ENCODE measurements around the gene SBNO2. TPM values are rescaled to one million over a fixed set of nuclear protein-coding genes. Genes with fewer than 3 reads are reported as not detected.

SBNO2 gene
- total RNA-seq, 1 donor from 2014 or later, result 30.4 TPM

DNA sequence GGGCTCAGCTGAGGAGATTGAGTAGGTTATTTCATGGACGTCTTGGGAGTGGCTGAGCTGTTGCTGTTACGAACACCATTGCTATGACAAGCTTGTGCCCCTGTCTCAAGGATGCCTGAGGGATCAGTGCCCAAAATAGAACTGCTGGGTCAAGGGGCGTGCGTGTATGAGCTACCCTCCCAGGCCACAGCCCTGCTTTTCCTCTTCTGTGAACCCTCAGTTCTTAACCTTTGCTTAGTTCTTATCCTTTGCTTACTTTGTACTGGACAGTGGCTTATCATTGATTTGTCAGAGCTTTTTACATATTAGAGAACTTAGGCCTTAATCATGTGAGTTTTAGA is 98.1 kb downstream of the SBNO2 start:
- no peak for DNase-seq (ENCODE audit: low read depth, low spot score)

DNA sequence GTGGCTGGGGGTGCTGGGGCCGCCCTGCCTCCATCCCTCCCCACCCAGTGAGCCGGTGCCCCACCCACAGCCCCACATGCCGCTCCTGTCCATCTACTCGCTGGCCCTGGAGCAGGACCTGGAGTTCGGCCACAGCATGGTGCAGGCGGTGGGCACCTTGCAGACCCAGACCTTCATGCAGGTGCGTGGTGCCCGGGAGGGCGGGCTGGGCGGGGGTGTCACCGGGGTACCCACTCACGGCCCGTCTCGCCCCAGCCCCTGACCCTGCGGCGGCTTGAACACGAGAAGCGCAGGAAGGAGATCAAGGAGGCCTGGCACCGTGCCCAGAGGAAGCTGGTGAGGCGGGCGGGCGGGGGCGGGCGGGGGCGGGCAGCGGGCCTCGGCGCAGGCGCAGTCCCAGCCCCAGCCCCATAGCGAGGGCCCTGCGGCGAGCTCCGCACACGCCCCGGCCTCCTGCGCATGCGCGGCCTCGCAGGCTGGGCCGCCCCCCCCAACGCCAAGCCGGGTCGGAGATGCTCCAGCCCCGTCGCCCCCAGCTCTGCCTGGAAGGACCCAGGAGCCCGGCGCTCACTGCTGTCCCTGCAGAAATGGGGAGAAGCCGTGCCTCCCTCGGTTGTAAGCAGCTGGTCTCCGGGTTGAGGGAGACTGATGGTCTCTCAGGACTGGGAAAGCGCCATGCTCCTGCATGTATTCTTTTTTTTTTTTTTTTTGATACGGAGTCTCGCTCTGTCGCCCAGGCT is 99.4 kb downstream of the SBNO2 start:
- no peak for DNase-seq (ENCODE audit: low read depth, low spot score)

DNA sequence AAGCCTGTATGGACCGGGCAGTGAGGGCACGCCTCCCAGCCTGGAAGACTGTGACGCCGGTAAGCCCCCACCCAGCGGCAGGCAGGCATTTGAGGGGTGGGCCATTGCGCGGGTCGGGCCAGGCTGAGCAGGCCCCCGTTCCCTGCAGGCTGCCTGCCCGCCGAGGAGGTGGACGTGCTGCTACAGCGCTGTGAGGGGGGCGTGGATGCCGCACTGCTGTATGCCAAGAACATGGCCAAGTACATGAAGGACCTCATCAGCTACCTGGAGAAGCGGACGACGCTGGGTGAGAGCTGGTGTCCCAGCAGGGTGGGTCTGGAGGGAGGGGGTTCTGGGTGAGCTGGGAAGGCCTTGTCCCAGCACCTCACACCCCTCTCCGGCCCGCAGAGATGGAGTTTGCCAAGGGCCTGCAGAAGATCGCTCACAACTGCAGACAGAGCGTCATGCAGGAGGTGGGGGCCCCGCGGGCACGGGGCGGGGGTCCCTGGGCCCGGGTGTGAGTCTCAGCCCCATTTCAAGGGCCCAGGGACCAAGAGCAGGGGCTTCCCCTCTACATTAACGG is 100.0 kb downstream of the SBNO2 start:
- DNase-seq (ENCODE audit: low read depth, low spot score), result no peak

DNA sequence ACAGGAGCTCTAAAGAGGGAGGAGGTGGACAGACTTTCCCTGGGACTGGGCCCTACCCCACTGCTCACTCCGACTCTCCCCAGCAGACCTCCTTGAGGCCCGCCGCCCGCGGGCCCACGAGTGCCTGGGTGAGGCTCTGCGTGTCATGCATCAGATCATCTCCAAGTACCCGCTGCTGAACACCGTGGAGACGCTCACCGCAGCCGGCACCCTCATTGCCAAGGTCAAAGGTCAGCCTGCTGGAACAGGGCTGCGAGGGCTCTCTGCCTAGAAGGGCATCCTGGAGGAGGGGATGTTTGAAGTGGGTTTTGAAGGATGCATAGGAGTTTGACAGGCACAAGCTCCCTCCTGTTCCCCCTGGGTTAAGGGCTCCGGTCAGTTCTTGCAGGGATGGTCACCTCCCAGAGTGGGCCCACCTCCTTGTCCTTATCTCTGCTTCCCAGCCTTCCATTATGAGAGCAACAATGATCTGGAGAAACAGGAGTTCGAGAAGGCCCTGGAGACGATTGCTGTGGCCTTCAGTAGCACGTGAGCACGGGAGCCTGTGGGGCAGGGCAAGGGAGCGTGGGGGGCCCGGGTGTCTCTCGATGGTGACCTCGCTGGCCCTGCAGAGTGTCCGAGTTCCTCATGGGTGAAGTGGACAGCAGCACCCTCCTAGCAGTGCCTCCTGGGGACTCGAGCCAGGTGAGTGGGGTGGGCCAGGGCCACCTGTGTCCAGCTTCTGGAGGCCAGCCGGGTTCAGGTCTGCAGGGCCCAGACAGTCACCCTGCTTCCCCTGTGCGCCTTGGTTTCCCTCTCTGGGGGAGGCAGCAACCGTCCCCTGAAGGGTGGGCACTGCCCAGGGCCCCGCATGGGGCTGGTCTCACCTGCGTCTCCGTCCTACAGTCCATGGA is 100.8 kb downstream of the SBNO2 start:
- DNase-seq (ENCODE audit: low read depth, low spot score), result no peak

DNA sequence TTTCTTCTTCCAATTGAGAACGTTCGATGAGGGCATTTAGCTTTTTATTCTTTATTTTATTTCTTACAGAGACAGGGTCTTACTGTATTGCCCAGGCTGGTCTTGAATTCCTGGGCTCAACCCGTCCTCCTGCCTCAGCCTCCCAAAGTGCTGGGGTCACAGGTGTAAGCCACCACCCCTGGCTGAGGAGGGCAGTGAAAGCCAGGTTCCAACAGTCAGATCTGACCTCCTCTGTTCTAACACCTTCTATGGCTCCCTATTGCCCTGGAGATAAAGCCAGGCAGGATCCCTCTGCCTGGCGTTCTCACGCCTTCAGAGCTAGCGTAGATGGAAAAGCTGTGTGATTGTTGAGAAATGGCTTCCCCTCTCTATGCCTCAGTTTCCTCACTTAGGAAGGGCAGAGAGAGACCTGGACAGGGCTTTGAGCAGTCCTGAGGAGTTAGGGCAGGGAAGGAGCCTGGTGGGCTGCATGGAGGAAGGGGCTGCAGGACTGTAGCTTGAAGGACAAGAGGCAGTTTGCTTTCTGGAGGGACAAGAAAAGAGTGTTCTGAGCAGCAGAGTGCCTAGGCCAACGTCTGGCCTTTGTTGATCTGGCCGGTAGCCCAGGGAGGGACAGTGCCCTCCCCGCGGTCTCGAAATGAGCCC is 101.6 kb downstream of the SBNO2 start:
- no peak for DNase-seq (ENCODE audit: low read depth, low spot score)

DNA sequence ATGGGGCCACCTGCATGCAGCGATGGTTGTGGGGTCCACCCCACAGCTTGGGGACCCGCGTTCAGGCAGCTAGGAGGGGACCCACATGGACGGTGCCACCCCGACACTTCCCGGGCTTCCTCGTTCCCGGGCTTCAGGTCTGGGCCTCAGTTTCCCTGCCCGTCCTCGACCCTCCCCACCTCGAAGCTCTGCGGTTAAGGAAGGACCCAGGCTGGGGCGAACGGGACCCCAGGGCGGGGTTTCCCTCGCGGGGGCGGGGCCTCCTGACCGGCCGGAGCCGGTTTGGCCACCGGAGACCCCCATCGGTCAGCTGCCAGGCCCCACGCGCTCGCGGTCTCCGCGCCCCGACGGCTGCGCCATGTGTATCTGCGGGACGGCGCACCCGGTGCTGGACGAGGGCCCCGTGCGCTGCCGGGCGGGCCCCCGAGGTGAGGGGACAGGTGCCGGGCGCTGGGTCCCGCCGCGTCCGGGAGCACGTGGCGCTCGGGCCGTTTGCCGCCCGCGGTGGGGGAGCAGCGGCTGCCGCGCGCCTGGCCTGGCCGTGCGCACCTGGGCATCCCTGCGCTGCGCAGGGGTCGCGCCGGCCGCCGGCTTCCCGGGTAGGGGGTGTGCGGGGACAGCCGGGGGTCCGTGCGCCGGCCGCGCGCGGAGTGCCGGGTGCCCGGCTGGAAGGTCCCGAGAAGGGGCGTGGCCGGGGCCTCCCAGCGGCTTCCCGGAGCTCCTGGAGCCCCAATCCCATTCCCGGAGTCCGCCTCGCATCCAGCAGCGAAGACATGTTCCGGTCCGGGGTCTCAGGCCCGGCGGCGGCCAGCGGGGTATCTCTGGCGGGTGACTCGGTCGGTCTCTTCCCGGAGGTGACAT is 102.9 kb downstream of the SBNO2 start:
- no peak for DNase-seq (ENCODE audit: low read depth, low spot score)

DNA sequence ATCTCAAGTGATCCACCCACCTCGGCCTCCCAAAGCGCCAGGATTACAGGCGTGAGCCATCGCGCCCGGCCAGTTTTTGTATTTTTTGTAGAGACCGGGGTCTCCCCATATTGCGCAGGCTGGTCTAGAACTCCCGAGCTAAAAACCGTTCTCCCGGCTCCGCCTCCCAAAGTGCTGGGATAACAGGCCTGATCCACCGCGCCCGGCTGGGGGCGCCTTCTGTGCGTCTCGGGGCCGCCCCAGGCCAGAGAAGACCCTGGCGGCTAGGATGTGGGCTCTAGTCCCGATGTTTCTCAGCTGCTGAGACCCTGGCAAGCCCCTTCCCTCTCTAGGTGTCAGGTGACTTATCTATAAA is 103.5 kb downstream of the SBNO2 start:
- DNase-seq (ENCODE audit: low read depth, low spot score), result no peak

DNA sequence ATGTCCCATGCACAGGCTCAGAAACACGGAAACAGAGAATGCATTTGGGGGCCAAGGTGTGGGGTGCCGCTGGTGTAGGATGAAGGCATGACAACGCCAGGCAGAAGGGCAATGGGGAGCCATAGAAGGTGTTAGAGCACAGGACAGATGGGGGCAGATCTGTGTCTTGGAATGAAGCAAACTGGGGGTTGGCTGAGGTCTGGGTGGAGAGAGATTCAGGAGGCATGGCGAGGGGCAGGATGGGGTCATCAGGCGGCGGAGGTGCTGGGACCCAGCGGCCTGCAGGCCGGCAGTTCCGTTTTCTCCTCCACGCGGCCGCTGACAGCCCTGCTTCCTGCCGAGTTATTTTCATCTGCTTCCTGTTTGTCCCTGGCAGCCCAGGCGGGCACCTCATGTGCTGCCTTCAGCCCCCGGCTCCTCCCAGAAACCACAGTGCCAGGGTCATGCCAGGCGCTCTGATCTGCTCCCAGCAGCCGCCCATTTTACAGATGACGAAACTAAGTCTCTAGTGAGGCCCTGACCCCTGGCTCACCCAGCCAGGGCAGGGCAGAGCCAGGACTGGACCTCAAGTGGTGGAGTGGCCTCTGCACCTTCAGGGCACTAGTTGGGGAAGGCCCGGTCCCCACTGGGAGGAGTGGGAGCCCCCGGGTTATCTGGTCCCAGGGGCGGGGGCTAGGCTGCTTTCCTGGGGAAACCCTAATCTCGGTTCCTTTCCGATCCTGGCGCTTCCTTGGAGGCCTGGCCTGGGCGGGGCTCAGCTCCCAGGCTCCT is 104.9 kb downstream of the SBNO2 start:
- DNase-seq (ENCODE audit: low read depth, low spot score), result no peak

DNA sequence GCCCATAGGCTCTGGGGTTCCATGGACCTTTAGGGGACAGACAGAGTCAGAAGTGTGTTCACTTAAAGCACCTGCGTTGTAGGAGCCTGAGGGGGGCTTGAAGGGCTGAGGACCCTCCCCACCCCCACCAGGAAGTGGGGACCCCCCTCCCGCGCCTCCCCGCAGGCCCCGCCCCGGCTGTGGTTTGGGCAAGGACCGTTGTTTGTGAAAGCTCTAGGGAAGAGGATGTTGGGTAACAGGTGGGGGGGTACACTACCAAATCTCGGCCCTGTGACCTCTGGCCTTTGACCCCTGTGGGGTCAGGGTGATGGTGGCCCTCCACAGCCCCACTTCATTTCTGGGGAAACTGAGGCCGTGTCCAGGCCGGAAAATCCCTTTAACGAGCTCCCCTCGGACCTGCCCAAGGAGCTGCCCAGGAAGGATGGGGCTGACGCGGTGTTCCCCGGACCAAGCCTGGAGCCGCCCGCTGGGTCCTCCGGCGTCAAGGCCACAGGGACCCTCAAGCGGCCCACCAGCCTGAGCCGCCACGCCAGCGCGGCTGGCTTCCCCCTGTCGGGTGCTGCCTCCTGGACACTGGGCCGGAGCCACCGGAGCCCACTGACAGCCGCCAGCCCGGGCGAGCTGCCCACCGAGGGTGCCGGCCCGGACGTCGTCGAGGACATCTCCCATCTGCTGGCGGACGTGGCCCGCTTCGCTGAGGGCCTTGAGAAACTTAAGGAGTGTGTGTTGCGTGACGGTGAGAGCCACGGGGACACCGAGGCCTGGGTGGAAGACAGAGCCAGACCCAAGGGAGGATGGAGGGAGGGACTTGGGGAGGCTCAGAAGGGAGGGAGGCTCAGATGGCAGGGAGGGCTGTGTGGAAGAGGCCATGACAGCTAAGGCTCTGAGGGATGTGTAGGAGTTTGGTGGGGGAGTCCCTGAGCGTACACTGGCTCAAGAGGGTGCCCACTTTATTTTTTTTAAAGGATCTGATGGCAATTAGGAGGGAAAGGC is 105.8 kb downstream of the SBNO2 start:
- no peak for DNase-seq (ENCODE audit: low read depth, low spot score)

DNA sequence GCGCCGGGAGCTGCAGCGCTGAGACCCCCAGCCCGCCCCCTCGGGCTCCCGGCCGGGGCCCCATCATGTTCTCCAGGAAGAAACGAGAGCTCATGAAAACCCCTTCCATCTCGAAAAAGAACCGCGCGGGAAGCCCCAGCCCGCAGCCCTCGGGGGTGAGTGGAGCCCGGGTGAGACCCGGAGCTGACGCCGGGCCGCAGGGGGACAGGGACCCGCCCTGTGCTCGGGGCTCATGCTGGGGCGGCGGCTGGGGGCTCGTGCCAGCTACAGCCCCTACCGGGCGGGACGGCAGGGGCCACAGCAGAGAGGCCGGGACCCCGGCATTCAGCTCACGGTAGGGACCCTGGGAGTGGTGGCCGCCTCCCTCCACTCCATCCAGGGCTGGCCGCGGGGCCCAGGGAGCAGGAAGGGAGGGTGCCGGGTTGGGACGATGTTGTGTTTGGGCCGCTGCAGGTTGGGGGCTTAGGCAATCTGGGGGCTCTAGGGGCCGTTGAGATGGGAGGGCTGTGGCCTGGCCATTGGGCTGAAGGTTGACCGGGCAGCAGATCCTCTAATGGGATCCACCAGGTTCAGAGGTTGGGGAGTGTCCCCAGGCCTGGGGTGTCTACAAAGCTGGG is 106.6 kb downstream of the SBNO2 start:
- no peak for DNase-seq (ENCODE audit: low read depth, low spot score)

DNA sequence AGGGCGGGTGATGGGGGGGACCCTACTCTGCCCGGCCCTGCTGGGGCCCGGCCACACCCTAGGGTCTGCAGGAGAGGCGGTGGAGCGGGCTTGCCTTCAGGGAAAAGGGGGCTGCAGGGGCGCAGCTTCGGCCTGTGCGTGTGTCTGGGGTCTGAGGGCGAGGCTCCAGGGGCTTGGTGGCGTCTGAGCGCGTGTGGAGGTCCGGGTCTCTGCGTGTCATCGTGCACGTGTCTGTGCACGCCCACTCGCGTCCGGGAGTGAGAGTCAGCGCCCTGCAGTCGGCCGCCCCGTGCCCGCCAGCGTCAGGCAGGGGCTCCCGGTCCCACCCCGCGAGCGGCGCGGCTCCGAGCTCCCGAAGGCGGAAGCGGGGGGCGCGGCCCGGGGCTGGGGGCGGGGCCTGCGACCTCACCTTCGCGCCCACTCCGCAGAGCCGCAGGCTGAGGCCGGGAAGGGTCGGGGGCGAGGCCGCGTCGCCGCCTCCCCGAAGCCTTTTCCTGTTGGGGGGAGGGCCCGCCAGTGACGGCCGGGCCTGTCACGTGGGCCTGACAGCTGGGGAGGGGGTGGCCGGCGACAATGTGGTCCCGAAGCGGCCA is 107.2 kb downstream of the SBNO2 start, which contains the start of gene ARHGAP45:
Gene ARHGAP45, plus strand, starts transcription at position 420 of the 593 bp plus-strand sequence. CDS start 239 bp downstream, outside the sequence.
- DNase-seq (ENCODE audit: low read depth, low spot score), result no peak

DNA sequence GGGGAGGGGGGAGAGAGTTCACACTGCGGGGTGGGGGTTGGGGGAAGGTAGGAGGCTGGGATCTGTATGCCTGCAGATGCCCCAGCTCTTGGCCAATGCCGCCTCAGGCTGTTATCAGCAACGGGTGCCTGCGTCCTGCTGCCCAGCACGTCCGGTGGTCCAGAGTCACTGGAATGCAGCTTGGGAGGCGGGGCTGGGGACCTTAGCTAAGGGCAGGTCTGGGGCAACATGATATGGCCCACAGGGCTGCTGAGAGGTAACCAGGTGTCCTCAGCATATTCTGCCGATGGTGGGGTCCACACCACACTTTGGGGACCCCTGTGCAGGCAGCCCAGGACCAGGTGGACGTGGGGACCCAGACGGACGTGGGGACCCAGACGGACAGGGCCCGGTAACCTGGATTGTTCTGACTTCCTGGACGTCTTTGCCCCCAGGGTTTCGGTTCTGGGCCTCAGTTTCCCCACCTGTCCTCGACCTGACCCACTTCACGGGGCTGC is 107.8 kb downstream of the SBNO2 start:
- no peak for DNase-seq (ENCODE audit: low read depth, low spot score)

DNA sequence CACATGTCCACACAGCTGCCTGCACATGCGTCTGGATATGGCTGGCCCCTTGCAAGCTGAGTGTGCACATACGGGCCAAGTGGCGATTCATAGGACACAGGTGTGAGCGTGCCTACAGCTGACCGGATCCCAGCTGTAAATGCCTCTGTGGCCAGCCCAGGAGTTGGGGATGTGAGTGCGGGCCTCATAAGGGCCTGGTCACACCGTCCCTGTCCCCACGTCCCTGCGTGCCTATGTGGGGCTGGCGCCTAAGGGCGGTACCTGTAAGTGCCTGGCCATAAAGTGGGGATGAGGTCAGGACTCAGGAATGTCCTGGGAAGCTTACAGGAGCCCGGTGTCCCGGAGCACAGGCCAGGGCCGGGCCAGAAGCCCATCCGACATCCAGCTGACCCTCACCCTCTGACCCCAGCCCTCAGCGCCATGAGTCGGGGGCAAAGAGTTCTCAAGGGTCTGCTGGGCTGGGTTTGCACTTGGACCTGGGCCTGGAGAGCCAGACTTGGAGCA is 108.4 kb downstream of the SBNO2 start:
- DNase-seq (ENCODE audit: low read depth, low spot score), result no peak

DNA sequence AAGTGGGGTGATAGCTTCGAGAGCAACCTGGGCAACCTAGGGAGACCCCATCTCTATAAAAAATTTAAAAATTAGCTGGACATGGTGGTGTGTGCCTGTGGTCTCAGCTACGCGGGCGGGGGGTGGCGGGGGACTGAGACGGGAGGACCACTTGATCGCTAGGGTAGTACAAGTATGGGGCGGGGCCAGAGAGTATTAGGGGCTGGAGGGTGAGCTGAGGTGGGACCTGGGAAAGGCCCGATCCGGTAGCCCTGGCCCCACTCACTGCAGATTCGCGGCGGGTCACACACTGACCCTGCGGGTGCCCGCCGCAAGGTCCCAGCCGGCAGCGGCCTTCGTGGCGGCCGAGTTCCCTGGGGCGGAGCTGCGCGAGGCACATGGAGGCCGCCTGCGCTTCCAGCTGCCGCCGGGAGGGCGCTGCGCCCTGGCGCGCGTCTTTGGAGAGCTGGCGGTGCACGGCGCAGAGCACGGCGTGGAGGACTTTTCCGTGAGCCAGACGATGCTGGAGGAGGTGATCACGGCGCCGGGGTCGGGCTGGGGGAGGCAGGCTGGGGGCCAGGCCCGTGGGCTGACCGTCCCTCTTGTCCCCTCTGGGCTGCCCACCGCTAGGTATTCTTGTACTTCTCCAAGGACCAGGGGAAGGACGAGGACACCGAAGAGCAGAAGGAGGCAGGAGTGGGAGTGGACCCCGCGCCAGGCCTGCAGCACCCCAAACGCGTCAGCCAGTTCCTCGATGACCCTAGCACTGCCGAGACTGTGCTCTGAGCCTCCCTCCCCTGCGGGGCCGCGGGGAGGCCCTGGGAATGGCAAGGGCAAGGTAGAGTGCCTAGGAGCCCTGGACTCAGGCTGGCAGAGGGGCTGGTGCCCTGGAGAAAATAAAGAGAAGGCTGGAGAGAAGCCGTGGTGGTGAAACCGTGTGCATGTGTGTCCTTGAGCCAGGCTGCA is 109.1 kb downstream of the SBNO2 start:
- no peak for DNase-seq (ENCODE audit: low read depth, low spot score)

DNA sequence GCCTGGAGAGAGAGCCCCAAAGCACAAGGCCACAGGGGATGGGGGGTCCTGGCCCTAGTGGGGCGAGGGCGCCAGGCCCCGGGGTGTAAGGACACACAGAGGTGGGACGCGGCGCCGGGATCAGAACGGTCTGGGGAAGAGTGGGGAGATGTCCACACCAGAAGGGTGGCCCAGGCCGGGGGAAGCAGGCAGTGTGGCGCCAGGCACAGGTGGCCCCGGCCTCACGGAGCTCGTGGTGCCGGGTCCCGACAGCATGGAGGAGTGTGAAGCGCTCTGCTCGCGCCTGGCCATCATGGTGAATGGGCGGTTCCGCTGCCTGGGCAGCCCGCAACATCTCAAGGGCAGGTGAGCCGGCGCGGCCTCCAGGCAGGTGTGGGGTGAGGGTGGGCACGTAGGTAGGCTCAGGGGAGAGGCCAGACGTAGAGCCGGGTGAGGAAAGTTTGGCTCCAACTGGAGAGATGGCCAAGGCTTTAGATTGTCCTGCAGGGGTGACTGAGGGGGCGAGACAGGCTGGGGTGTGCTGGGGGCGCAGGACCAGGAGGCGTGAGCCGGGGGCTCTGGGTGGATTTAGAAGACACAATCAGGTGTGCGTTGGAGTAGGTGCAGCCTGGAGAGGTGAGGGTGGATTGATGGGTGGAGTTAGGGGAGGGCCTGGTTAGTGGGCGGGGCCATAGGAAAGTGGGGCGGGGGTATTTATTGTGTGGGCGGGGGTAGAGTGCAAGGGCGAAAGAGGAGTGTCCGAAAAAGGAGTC is 110.0 kb downstream of the SBNO2 start:
- no peak for DNase-seq (ENCODE audit: low read depth, low spot score)

Data from pulmonary artery endothelial cell (primary cell).